Measurements from ENCODE around the gene RBM33.

The RBM33 gene

GRCh38 chr7:155810770-155811559, 166.5 kb downstream of the RBM33 start:
- Histone ChIP-seq H2AFZ (ENCODE audit: low read depth, low read length) (no peak overlapping the region), H3K36me3 (ENCODE audit: insufficient read depth, low read length) (no peaks in the 10 kb centered on the region), H4K20me1 (ENCODE audit: insufficient read depth, low read length) (no peaks in the 10 kb centered on the region), H3K4me1 (ENCODE audit: insufficient read depth, low read length) (no peaks in the 10 kb centered on the region), H3K79me2 (ENCODE audit: insufficient read depth, low read length) (no peaks in the 10 kb centered on the region), H3K27ac (ENCODE audit: low read length) (no peak overlapping the region), H3K9me3 (ENCODE audit: insufficient read depth, low read length, severe bottlenecking) (no peaks in the 10 kb centered on the region), H3K9ac (ENCODE audit: low read depth, low read length) (no peak overlapping the region), H3K4me2 (ENCODE audit: insufficient read depth, low read length) (no peak overlapping the region), H3K27me3 (ENCODE audit: insufficient read depth, low read length, poor library complexity) (peaks cover 5% of the 10 kb centered on the region), H3K4me3 (ENCODE audit: low read depth in 1 of 2, low read length in 2 of 2) (no peak overlapping the region)
- DNase-seq: no peak
- no peak for TF ChIP-seq EZH2 (IDR thresholded peaks at IDR 0.05; ENCODE audit: borderline replicate concordance, low read depth, low read length, severe bottlenecking)
- TF ChIP-seq, protein P1, sequence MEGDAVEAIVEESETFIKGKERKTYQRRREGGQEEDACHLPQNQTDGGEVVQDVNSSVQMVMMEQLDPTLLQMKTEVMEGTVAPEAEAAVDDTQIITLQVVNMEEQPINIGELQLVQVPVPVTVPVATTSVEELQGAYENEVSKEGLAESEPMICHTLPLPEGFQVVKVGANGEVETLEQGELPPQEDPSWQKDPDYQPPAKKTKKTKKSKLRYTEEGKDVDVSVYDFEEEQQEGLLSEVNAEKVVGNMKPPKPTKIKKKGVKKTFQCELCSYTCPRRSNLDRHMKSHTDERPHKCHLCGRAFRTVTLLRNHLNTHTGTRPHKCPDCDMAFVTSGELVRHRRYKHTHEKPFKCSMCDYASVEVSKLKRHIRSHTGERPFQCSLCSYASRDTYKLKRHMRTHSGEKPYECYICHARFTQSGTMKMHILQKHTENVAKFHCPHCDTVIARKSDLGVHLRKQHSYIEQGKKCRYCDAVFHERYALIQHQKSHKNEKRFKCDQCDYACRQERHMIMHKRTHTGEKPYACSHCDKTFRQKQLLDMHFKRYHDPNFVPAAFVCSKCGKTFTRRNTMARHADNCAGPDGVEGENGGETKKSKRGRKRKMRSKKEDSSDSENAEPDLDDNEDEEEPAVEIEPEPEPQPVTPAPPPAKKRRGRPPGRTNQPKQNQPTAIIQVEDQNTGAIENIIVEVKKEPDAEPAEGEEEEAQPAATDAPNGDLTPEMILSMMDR (IDR thresholded peaks at IDR 0.05; ENCODE audit: borderline replicate concordance, extremely low read depth, low read length, poor library complexity, severe bottlenecking): no peak
- no peak for ATAC-seq (ENCODE audit: insufficient read depth, low read depth)

GRCh38 chr7:155811560-155811894, 167.1 kb downstream of the RBM33 start:
- Histone ChIP-seq H3K9ac (ENCODE audit: low read depth, low read length) (no peak overlapping the region), H3K4me1 (ENCODE audit: insufficient read depth, low read length) (no peaks in the 10 kb centered on the region), H4K20me1 (ENCODE audit: insufficient read depth, low read length) (no peaks in the 10 kb centered on the region), H3K36me3 (ENCODE audit: insufficient read depth, low read length) (no peaks in the 10 kb centered on the region), H3K27me3 (ENCODE audit: insufficient read depth, low read length, poor library complexity) (peaks cover 5% of the 10 kb centered on the region), H3K9me3 (ENCODE audit: insufficient read depth, low read length, severe bottlenecking) (no peaks in the 10 kb centered on the region), H3K4me2 (ENCODE audit: insufficient read depth, low read length) (no peak overlapping the region), H3K79me2 (ENCODE audit: insufficient read depth, low read length) (no peaks in the 10 kb centered on the region), H3K4me3 (ENCODE audit: low read depth in 1 of 2, low read length in 2 of 2) (no peak overlapping the region), H2AFZ (ENCODE audit: low read depth, low read length) (no peak overlapping the region), H3K27ac (ENCODE audit: low read length) (no peak overlapping the region)
- TF ChIP-seq EZH2 (IDR thresholded peaks at IDR 0.05; ENCODE audit: borderline replicate concordance, low read depth, low read length, severe bottlenecking): no peak
- TF ChIP-seq, protein P1 (IDR thresholded peaks at IDR 0.05; ENCODE audit: borderline replicate concordance, extremely low read depth, low read length, poor library complexity, severe bottlenecking): no peak
- no peak for ATAC-seq (ENCODE audit: insufficient read depth, low read depth)
- no peak for DNase-seq

- Histone ChIP-seq H3K79me2 (ENCODE audit: insufficient read depth, low read length) (no peaks in the 10 kb centered on the region), H3K36me3 (ENCODE audit: insufficient read depth, low read length) (no peaks in the 10 kb centered on the region), H3K27me3 (ENCODE audit: insufficient read depth, low read length, poor library complexity) (peaks cover 5% of the 10 kb centered on the region), H3K4me2 (ENCODE audit: insufficient read depth, low read length) (no peak within 1 kb of the TSS), H3K9me3 (ENCODE audit: insufficient read depth, low read length, severe bottlenecking) (no peaks in the 10 kb centered on the region), H3K9ac (ENCODE audit: low read depth, low read length) (no peak within 1 kb of the TSS), H3K4me3 (ENCODE audit: low read depth in 1 of 2, low read length in 2 of 2) (no peak within 1 kb of the TSS), H2AFZ (ENCODE audit: low read depth, low read length) (no peak within 1 kb of the TSS), H3K27ac (ENCODE audit: low read length) (no peak within 1 kb of the TSS), H3K4me1 (ENCODE audit: insufficient read depth, low read length) (no peaks in the 10 kb centered on the region), H4K20me1 (ENCODE audit: insufficient read depth, low read length) (no peaks in the 10 kb centered on the region)
- ATAC-seq (ENCODE audit: insufficient read depth, low read depth) (no peak), DNase-seq (no peak)
- no peak for TF ChIP-seq EZH2 (IDR thresholded peaks at IDR 0.05; ENCODE audit: borderline replicate concordance, low read depth, low read length, severe bottlenecking)
- TF ChIP-seq, protein P1 (IDR thresholded peaks at IDR 0.05; ENCODE audit: borderline replicate concordance, extremely low read depth, low read length, poor library complexity, severe bottlenecking): no peak
Measured at GRCh38 chr7:155811895-155812761, 167.7 kb downstream of the RBM33 start, which contains the start of gene SHH. Gene SHH (minus strand): TSS chr7:155812463. CDS start chr7:155812122, 341 bp downstream.
